GM15510 (cell line): Measurements from ENCODE around the gene NPAS2.

Experiments used
- POLR2A ChIP-seq: IDR thresholded peaks from 3 replicates; pipeline ENCODE4 v1.6.1; 2011; ENCODE audit warnings: borderline replicate concordance; ENCODE audit not compliant: insufficient read length; ENCODE audit errors: extremely low read depth

The NPAS2 gene

DNA sequence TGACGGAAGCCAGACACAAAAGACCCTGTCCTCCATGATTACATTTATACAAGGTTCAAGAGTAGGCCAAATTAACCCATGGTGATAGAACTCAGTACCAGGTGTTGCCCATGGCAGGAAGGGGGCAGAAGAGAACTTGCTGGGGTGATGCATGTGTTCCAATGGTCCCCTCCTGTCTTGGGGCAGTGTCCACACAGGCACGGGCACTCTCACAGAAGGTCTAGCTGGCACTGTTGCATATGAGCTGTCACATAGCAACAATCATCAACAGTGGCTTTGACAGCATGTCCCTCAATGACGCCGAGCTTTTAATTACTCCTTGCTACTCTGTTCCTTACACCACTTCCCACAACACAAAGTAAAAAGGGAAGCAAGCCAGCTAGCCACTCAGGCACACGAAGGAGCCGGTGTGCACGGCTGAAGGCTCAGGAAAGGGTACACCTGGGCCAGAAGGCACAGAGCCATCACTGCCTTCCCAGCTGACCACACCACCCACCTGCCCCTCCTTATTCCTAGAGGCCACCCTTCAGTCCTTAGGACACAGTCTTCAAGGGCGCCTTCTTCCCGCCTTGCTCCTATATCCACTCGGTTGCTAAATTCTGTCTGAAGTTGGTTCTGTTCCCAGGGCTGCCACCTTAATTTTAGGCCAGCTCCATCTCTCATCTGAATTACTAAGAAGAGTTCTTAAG, 211.1 kb downstream of the NPAS2 start:
- no peak for TF ChIP-seq POLR2A

DNA sequence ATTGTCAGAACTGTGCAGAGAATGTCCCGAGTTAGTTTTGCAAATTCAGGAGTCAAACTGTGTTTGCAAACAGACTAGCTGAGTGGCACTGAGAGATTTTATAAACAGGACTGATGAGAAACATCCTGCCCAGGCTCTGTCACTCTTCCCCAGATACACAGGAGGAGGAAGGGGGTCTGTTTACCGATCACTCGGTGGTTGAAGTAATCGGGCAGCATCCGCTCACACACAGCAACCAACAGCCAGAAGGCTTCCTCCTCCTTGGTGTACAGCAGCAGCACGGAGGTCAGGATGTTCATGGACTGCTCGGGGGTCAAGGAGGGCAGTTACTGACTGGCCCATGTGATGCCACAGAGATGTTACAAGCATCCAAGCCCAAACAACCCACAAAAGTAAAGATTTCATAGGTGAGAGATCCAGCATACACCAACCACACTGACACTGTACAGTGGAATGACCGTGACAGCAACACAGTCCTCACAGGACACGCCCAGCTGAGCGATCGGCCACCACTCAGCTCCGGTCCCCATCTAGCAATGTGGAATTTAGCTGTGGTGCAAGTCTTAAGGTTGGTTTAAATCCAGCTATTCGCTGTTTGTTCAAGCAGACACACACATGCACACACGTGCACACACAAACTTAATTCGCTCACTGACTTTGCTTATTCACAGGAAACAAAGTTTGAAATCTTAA, 212.3 kb downstream of the NPAS2 start:
- TF ChIP-seq POLR2A = no peak

GRCh38 chr2:101036562-101036961, 216.6 kb downstream of the NPAS2 start:
- TF ChIP-seq POLR2A = no peak

- no peak for TF ChIP-seq POLR2A
Measured at GRCh38 chr2:101037161-101037755, 217.3 kb downstream of the NPAS2 start.

DNA sequence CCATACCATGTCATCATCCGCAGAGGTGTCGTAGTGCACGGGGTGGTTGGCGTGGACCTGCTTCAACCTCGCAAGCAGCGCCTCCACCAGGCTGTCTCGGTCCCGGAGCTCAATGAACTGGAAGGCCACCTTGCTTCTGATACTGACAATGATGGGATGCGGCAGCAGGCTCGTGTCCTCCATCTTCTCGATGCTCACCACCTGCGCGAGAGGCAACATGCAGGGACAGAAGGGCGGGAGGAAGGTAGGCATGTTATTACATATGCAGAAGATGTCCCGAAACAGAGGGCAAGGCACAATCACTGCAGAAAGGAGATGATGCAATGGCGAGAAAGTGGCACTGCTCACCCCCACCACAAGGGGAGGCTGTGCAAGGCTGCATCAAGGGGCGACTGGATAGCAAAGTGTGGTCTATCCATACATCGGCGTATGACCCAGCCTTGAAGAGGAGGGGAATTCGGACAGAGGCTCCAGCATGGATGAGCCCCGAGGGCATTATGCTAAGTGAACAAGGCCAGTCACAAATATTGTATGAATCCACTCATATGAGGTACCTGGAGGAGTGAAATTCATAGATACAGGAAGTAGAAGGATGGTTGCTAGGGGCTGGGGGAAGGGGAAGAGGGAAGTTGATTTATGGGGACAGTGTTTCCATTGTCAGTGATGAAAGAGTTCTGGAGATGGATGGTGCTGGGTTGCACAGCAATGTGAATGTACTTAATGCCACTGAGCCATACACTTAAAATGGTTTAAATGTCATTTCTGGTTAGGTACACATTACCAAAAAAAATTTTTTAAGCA, 218.7 kb downstream of the NPAS2 start:
- TF ChIP-seq POLR2A = no peak

GRCh38 chr2:101040072-101040471, 220.1 kb downstream of the NPAS2 start:
- no peak for TF ChIP-seq POLR2A

GRCh38 chr2:101040761-101041160, 220.8 kb downstream of the NPAS2 start:
- TF ChIP-seq POLR2A = no peak

GRCh38 chr2:101041413-101041812, 221.5 kb downstream of the NPAS2 start:
- no peak for TF ChIP-seq POLR2A

DNA sequence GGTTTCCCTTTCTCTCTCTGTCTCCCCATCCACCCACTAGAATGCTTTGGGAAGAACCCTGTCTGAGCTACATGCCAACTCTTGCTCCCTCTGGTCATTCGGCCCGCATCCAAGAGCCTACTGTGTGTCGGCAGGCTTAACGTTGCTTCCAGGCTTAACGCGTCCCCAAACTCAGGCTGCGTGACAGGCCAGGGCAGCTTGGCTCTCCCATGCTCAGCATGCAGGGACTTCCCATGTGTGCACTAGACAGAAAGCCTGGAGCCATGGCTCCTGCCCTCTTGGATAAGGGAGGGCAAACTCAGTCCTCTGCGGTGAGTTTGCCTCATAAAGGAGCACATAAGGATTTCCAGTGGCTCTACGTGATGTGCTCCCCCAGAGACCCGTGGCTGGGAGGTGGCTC, 225.4 kb downstream of the NPAS2 start:
- TF ChIP-seq POLR2A = no peak
